ENCODE data around the gene MDH2.
"Not testable (repeated sequence)": the region's sequence is repeated elsewhere in the genome, so short reads cannot be mapped to it uniquely, and the experiment has no call there.

MDH2 gene

DNA sequence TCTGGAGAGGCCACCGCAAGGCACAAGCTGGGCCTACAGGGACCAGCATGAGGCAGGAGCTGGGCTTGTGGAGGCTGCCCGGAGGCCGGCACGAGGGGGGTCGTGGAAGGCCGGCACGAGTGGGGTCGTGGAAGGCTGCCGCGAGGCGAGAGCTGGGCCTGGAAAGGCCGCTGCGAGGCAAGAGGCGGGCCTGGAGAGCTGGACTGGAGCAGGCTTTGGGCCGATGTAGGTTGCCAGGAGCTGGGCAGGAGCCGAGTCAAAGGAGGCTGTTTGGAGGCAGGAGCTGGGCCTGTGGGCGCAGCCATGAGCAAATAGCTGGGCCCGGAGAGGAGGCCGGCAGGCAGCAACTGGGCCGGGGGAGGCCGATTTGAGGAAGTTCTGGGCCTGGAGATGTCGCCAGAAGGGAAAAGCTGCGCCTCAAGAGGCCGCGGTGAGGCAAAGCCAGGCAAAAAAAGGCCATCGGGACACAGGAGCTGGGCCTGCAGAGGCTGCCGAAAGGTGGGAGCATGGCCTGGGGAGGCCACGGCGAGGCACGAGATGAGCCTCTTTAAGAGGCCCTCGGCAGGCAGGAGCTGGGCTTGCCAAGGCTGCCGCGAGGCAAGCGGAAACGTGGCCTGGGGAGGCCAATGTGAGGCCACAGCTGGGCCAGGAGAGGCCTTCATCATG lies 26.5 kb downstream of the MDH2 start:
- no peak for DNase-seq
- Histone ChIP-seq H3K27me3 (replicated peaks in 2 of 5; ENCODE audit: control insufficient read depth in 4 of 5, insufficient read depth in 5 of 5, low read length in 4 of 5) (no peaks in the 10 kb centered on the region), H3K36me3 (ENCODE audit: control insufficient read depth in 4 of 4, insufficient read depth in 4 of 4, low read length in 3 of 4) (no peaks in the 10 kb centered on the region), H3K27ac (ENCODE audit: insufficient read depth in 1 of 2, low read depth in 1 of 2, low read length in 2 of 2, poor library complexity in 1 of 2, severe bottlenecking in 2 of 2) (no peak overlapping the region), H3K4me3 (ENCODE audit: control insufficient read depth in 1 of 7, extremely low read depth in 1 of 7, insufficient read depth in 4 of 7, low read depth in 2 of 7, low read length in 6 of 7) (no peak overlapping the region), H3K4me1 (ENCODE audit: control extremely low read depth in 1 of 4, control insufficient read depth in 4 of 4, insufficient read depth in 4 of 4, low read length in 3 of 4) (peaks cover 0 to 2% (median 0%) of the 10 kb centered on the region in 4 experiments), H3K9me3 (ENCODE audit: control extremely low read depth in 1 of 5, control insufficient read depth in 4 of 5, insufficient read depth in 2 of 5, low read depth in 1 of 5, low read length in 4 of 5) (peaks cover 0 to 3% (median 0%) of the 10 kb centered on the region in 5 experiments)
- WGBS (ENCODE audit: insufficient coverage), result 98% methylated on average over 35 of the region's 35 CpGs
- CTCF ChIA-PET, result interaction anchor here (1.1 to 2.0 kb wide), 2 partner anchors 8 to 189 kb away, joined by 3 to 7 read pairs; no protein-coding TSS in a partner anchor
- POLR2A ChIA-PET, result no interaction called here

DNA sequence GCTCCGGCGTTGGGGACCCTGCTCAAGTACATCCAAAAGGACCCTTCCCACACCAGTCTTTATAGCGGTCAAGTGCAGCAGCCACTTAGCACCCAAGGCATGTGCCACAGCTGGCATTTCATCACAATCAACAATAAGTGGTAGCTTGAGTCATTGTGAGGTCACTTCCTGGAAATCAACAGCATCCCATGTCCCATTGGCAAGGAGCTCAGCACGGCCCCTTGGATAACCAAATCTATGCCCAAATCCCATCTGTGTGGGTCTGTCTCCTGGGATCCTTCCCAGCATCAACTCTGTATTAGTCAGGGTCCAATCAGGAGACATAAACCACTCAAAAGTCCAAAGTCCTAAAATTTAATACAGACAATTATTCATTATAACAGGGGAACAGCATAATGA lies 27.1 kb downstream of the MDH2 start:
- DNase-seq, result no peak
- H3K4me1 ChIP-seq (ENCODE audit: control extremely low read depth in 1 of 4, control insufficient read depth in 4 of 4, insufficient read depth in 4 of 4, low read length in 3 of 4), result peaks cover 0 to 2% (median under 1%) of the 10 kb centered on the region in 4 experiments
- POLR2A ChIA-PET, result no interaction called here
- no peak overlapping the region for H3K4me3 ChIP-seq (ENCODE audit: control insufficient read depth in 1 of 7, extremely low read depth in 1 of 7, insufficient read depth in 4 of 7, low read depth in 2 of 7, low read length in 6 of 7)
- H3K9me3 ChIP-seq (ENCODE audit: control extremely low read depth in 1 of 5, control insufficient read depth in 4 of 5, insufficient read depth in 2 of 5, low read depth in 1 of 5, low read length in 4 of 5), result peaks cover 0 to 3% (median 0%) of the 10 kb centered on the region in 5 experiments
- H3K27me3 ChIP-seq (replicated peaks in 2 of 5; ENCODE audit: control insufficient read depth in 4 of 5, insufficient read depth in 5 of 5, low read length in 4 of 5), result no peaks in the 10 kb centered on the region
- no peak overlapping the region for H3K27ac ChIP-seq (ENCODE audit: insufficient read depth in 1 of 2, low read depth in 1 of 2, low read length in 2 of 2, poor library complexity in 1 of 2, severe bottlenecking in 2 of 2)
- H3K36me3 ChIP-seq (ENCODE audit: control insufficient read depth in 4 of 4, insufficient read depth in 4 of 4, low read length in 3 of 4), result no peaks in the 10 kb centered on the region
- WGBS (ENCODE audit: insufficient coverage), result 100% methylated on average over 4 of the region's 4 CpGs
- CTCF ChIA-PET, result no interaction called here

DNA sequence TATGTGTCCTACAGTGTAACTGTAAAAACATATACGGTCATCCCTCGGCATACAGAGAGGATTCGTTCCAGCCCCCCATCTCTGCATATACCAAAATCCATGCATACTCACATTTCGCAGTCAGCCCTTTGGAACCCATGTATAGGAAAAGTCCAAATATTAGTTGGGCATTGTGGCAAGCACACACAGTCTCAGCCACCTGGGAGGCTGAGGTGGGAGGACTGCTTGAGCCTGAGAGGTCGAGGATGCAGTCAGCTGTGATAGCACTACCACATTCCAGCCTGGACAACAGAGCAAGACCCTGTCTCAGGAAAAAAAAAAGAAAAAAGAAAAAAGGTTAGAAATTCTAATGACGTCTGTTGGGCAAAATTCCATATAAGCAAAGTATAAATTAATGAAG lies 29.1 kb downstream of the MDH2 start:
- ChIA-PET POLR2A (no interaction called here), CTCF (interaction anchor here (0.7 kb wide), 1 partner anchor 235 kb away, joined by 3 read pairs; no protein-coding TSS in a partner anchor)
- H3K27me3 ChIP-seq (replicated peaks in 2 of 5; ENCODE audit: control insufficient read depth in 4 of 5, insufficient read depth in 5 of 5, low read length in 4 of 5), result no peaks in the 10 kb centered on the region
- H3K36me3 ChIP-seq (ENCODE audit: control insufficient read depth in 4 of 4, insufficient read depth in 4 of 4, low read length in 3 of 4), result no peaks in the 10 kb centered on the region
- no peak overlapping the region for H3K27ac ChIP-seq (ENCODE audit: insufficient read depth in 1 of 2, low read depth in 1 of 2, low read length in 2 of 2, poor library complexity in 1 of 2, severe bottlenecking in 2 of 2)
- H3K4me1 ChIP-seq (ENCODE audit: control extremely low read depth in 1 of 4, control insufficient read depth in 4 of 4, insufficient read depth in 4 of 4, low read length in 3 of 4), result peaks cover 0 to 3% (median 1%) of the 10 kb centered on the region in 4 experiments
- WGBS (ENCODE audit: insufficient coverage), result no CpG with 5 or more reads among the region's 6 CpGs
- H3K9me3 ChIP-seq (ENCODE audit: control extremely low read depth in 1 of 5, control insufficient read depth in 4 of 5, insufficient read depth in 2 of 5, low read depth in 1 of 5, low read length in 4 of 5), result peaks cover 0 to 3% (median 0%) of the 10 kb centered on the region in 5 experiments
- DNase-seq, result no peak
- no peak overlapping the region for H3K4me3 ChIP-seq (ENCODE audit: control insufficient read depth in 1 of 7, extremely low read depth in 1 of 7, insufficient read depth in 4 of 7, low read depth in 2 of 7, low read length in 6 of 7)

DNA sequence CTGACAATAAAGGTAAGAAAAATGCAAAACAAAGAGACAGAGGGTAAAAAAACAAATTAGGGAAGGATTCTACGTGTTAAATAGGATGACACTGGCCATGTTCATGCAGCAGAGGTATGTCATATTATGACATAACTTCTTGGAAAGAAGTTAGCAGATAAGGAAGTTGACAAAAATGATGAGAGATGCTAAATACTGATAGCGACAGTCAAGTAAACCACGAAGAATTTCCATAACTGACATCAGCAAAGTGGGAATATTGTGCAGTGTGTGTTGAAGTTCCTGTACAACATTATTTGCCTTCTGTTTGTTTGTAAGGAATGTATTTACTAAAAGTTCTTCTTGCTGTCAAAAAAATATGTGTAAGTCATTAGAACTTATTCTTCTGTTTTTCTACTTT lies 29.5 kb downstream of the MDH2 start:
- peaks cover 0 to 3% (median 1%) of the 10 kb centered on the region in 4 experiments for H3K4me1 ChIP-seq (ENCODE audit: control extremely low read depth in 1 of 4, control insufficient read depth in 4 of 4, insufficient read depth in 4 of 4, low read length in 3 of 4)

GRCh38 chr7:76080204-76080603 lies 32.3 kb downstream of the MDH2 start:
- WGBS (ENCODE audit: insufficient coverage), result 98% methylated on average over 4 of the region's 5 CpGs
- H3K9me3 ChIP-seq (ENCODE audit: control extremely low read depth in 1 of 5, control insufficient read depth in 4 of 5, insufficient read depth in 2 of 5, low read depth in 1 of 5, low read length in 4 of 5), result no peaks in the 10 kb centered on the region
- ChIA-PET POLR2A (no interaction called here), CTCF (interaction anchor here (0.7 kb wide), 1 partner anchor 9 kb away, joined by 4 read pairs; no protein-coding TSS in a partner anchor)
- H3K27me3 ChIP-seq (replicated peaks in 2 of 5; ENCODE audit: control insufficient read depth in 4 of 5, insufficient read depth in 5 of 5, low read length in 4 of 5), result no peaks in the 10 kb centered on the region
- no peak overlapping the region for H3K4me3 ChIP-seq (ENCODE audit: control insufficient read depth in 1 of 7, extremely low read depth in 1 of 7, insufficient read depth in 4 of 7, low read depth in 2 of 7, low read length in 6 of 7)
- H3K4me1 ChIP-seq (ENCODE audit: control extremely low read depth in 1 of 4, control insufficient read depth in 4 of 4, insufficient read depth in 4 of 4, low read length in 3 of 4), result peaks cover 0 to 3% (median 1%) of the 10 kb centered on the region in 4 experiments
- no peaks in the 10 kb centered on the region for H3K36me3 ChIP-seq (ENCODE audit: control insufficient read depth in 4 of 4, insufficient read depth in 4 of 4, low read length in 3 of 4)
- DNase-seq, result no peak
- no peak overlapping the region for H3K27ac ChIP-seq (ENCODE audit: insufficient read depth in 1 of 2, low read depth in 1 of 2, low read length in 2 of 2, poor library complexity in 1 of 2, severe bottlenecking in 2 of 2)

More for the DNA sequence above, 29.5 kb downstream of the MDH2 start:
- 33% methylated on average over 2 of the region's 3 CpGs for WGBS (ENCODE audit: insufficient coverage)
- DNase-seq, result peak in 1 of 3 donors; percentile 19
- H3K9me3 ChIP-seq (ENCODE audit: control extremely low read depth in 1 of 5, control insufficient read depth in 4 of 5, insufficient read depth in 2 of 5, low read depth in 1 of 5, low read length in 4 of 5), result peaks cover 0 to 3% (median 0%) of the 10 kb centered on the region in 5 experiments
- CTCF ChIA-PET, result no interaction called here
- POLR2A ChIA-PET, result no interaction called here
- H3K27me3 ChIP-seq (replicated peaks in 2 of 5; ENCODE audit: control insufficient read depth in 4 of 5, insufficient read depth in 5 of 5, low read length in 4 of 5), result no peaks in the 10 kb centered on the region
- no peak overlapping the region for H3K4me3 ChIP-seq (ENCODE audit: control insufficient read depth in 1 of 7, extremely low read depth in 1 of 7, insufficient read depth in 4 of 7, low read depth in 2 of 7, low read length in 6 of 7)
- H3K36me3 ChIP-seq (ENCODE audit: control insufficient read depth in 4 of 4, insufficient read depth in 4 of 4, low read length in 3 of 4), result no peaks in the 10 kb centered on the region
- no peak overlapping the region for H3K27ac ChIP-seq (ENCODE audit: insufficient read depth in 1 of 2, low read depth in 1 of 2, low read length in 2 of 2, poor library complexity in 1 of 2, severe bottlenecking in 2 of 2)

DNA sequence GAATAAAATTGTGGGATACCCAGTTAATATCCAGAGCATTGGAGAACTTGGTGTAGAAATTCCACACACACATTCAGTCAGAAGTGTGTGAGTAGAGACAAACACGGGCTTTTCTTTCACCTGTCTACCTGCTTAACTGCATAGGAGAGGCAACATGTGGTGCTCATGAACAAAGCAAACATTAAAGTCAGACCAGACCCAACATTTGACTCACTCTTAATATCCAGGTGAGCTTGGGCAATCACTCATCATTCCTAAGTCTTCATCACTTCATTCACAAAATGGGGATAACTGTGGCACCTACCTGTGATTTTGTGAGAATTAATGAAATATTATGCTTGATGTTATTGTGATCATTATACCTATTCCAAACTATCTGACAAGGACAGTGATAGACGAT lies 36.2 kb downstream of the MDH2 start:
- H3K36me3 ChIP-seq (ENCODE audit: control insufficient read depth in 4 of 4, insufficient read depth in 4 of 4, low read length in 3 of 4); DNase-seq; H3K9me3 ChIP-seq (ENCODE audit: control extremely low read depth in 1 of 5, control insufficient read depth in 4 of 5, insufficient read depth in 2 of 5, low read depth in 1 of 5, low read length in 4 of 5); H3K27me3 ChIP-seq (replicated peaks in 2 of 5; ENCODE audit: control insufficient read depth in 4 of 5, insufficient read depth in 5 of 5, low read length in 4 of 5); H3K4me3 ChIP-seq (ENCODE audit: control insufficient read depth in 1 of 7, extremely low read depth in 1 of 7, insufficient read depth in 4 of 7, low read depth in 2 of 7, low read length in 6 of 7); H3K4me1 ChIP-seq (ENCODE audit: control extremely low read depth in 1 of 4, control insufficient read depth in 4 of 4, insufficient read depth in 4 of 4, low read length in 3 of 4); POLR2A ChIA-PET; H3K27ac ChIP-seq (ENCODE audit: insufficient read depth in 1 of 2, low read depth in 1 of 2, low read length in 2 of 2, poor library complexity in 1 of 2, severe bottlenecking in 2 of 2): not testable (repeated sequence)
- CTCF ChIA-PET, result interaction anchor here (0.7 kb wide), 1 partner anchor 219 kb away, joined by 3 read pairs; no protein-coding TSS in a partner anchor
- WGBS (ENCODE audit: insufficient coverage), result 100% methylated on average over 1 of the region's 2 CpGs

DNA sequence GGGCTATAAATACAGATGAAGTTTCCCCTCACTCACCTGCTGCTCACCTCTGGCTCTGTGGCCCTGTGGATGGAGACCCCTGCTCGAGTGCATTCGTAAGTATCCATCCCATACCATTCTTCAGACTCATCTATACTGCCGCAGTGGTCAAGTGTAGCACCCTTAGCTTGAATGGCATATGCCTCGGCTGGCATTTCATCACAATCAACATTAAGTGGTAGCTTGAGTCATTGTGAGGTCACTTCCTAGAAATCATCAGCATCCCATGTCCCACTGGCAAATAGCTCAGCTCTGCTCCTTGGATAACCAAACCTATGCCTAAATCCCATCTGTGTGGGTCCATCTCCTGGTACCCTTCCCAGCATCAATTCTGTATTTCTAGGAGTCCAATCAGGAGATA lies 38.2 kb downstream of the MDH2 start:
- 100% methylated on average over 2 of the region's 4 CpGs for WGBS (ENCODE audit: insufficient coverage)
- Histone ChIP-seq H3K27me3 (replicated peaks in 2 of 5; ENCODE audit: control insufficient read depth in 4 of 5, insufficient read depth in 5 of 5, low read length in 4 of 5) (no peaks in the 10 kb centered on the region), H3K36me3 (ENCODE audit: control insufficient read depth in 4 of 4, insufficient read depth in 4 of 4, low read length in 3 of 4) (no peaks in the 10 kb centered on the region), H3K9me3 (ENCODE audit: control extremely low read depth in 1 of 5, control insufficient read depth in 4 of 5, insufficient read depth in 2 of 5, low read depth in 1 of 5, low read length in 4 of 5) (no peaks in the 10 kb centered on the region), H3K4me1 (ENCODE audit: control extremely low read depth in 1 of 4, control insufficient read depth in 4 of 4, insufficient read depth in 4 of 4, low read length in 3 of 4) (no peaks in the 10 kb centered on the region), H3K4me3 (ENCODE audit: control insufficient read depth in 1 of 7, extremely low read depth in 1 of 7, insufficient read depth in 4 of 7, low read depth in 2 of 7, low read length in 6 of 7) (no peak overlapping the region), H3K27ac (ENCODE audit: insufficient read depth in 1 of 2, low read depth in 1 of 2, low read length in 2 of 2, poor library complexity in 1 of 2, severe bottlenecking in 2 of 2) (no peak overlapping the region)
- no peak for DNase-seq
- ChIA-PET CTCF (interaction anchor here (1.3 kb wide), 1 partner anchor 18 kb away, joined by 4 read pairs; no protein-coding TSS in a partner anchor), POLR2A (no interaction called here)

Measured in common myeloid progenitor, CD34-positive (primary cell).